Activated naive CD8-positive, alpha-beta T cell (primary cell): ENCODE measurements around the gene CALML3.
"Not testable (repeated sequence)": the region's sequence is repeated elsewhere in the genome, so short reads cannot be mapped to it uniquely, and the experiment has no call there.

Experiments used
- H3K27ac Mint-ChIP-seq: one replicate; pipeline ENCODE4 v1.8.0; 2021; ENCODE audit warnings: mixed read lengths
- H3K27me3 Mint-ChIP-seq: one replicate; pipeline ENCODE4 v1.8.0; 2021; ENCODE audit warnings: mixed read lengths
- H3K36me3 Mint-ChIP-seq: one replicate; pipeline ENCODE4 v1.8.0; 2021; ENCODE audit warnings: mixed read lengths
- H3K4me1 Mint-ChIP-seq: one replicate; pipeline ENCODE4 v1.8.0; 2021; ENCODE audit warnings: low read depth, mixed read lengths
- H3K4me3 Mint-ChIP-seq: one replicate; pipeline ENCODE4 v1.8.0; 2021; ENCODE audit warnings: mild to moderate bottlenecking, mixed read lengths
- H3K9me3 Mint-ChIP-seq: one replicate; pipeline ENCODE4 v1.8.0; 2021; ENCODE audit warnings: low read depth, mixed read lengths

Gene CALML3

GRCh38 chr10:5524641-5525560 is at the start of gene CALML3:
CALML3 (plus strand) TSS chr10:5524961; CDS start chr10:5525086, 125 bp downstream.
- Mint-ChIP-seq H3K27me3 (no peaks in the 10 kb centered on the region), H3K27ac (no peak within 1 kb of the TSS), H3K4me3 (no peak within 1 kb of the TSS), H3K9me3 (no peaks in the 10 kb centered on the region), H3K4me1 (no peaks in the 10 kb centered on the region), H3K36me3 (no peaks in the 10 kb centered on the region)

- not testable (repeated sequence) for H3K27me3 Mint-ChIP-seq, H3K4me1 Mint-ChIP-seq, H3K27ac Mint-ChIP-seq, H3K4me3 Mint-ChIP-seq, H3K36me3 Mint-ChIP-seq, H3K9me3 Mint-ChIP-seq
Observed at GRCh38 chr10:5475088-5475487, 49.7 kb upstream of the CALML3 start.

GRCh38 chr10:5475974-5476807 is 48.6 kb upstream of the CALML3 start:
- not testable (repeated sequence) for H3K4me1 Mint-ChIP-seq, H3K9me3 Mint-ChIP-seq, H3K4me3 Mint-ChIP-seq, H3K36me3 Mint-ChIP-seq, H3K27ac Mint-ChIP-seq, H3K27me3 Mint-ChIP-seq

GRCh38 chr10:5476918-5477525 is 47.7 kb upstream of the CALML3 start:
- Mint-ChIP-seq H3K4me3 (no peak overlapping the region), H3K4me1 (no peaks in the 10 kb centered on the region), H3K27ac (no peak overlapping the region), H3K27me3 (no peaks in the 10 kb centered on the region), H3K36me3 (no peaks in the 10 kb centered on the region), H3K9me3 (no peaks in the 10 kb centered on the region)

GRCh38 chr10:5477948-5478693 is 46.6 kb upstream of the CALML3 start:
- Mint-ChIP-seq H3K4me1 (no peaks in the 10 kb centered on the region), H3K27ac (no peak overlapping the region), H3K9me3 (no peaks in the 10 kb centered on the region), H3K4me3 (no peak overlapping the region), H3K36me3 (no peaks in the 10 kb centered on the region), H3K27me3 (no peaks in the 10 kb centered on the region)

GRCh38 chr10:5478694-5479305 is 46.0 kb upstream of the CALML3 start:
- no peaks in the 10 kb centered on the region for H3K4me1 Mint-ChIP-seq
- H3K36me3 Mint-ChIP-seq = no peaks in the 10 kb centered on the region
- H3K9me3 Mint-ChIP-seq = no peaks in the 10 kb centered on the region
- no peak overlapping the region for H3K4me3 Mint-ChIP-seq
- H3K27me3 Mint-ChIP-seq = no peaks in the 10 kb centered on the region
- no peak overlapping the region for H3K27ac Mint-ChIP-seq

- no peaks in the 10 kb centered on the region for H3K36me3 Mint-ChIP-seq
- no peaks in the 10 kb centered on the region for H3K9me3 Mint-ChIP-seq
- peak overlapping the region; percentile 5 for H3K27ac Mint-ChIP-seq
- H3K4me1 Mint-ChIP-seq = no peaks in the 10 kb centered on the region
- H3K4me3 Mint-ChIP-seq = no peak overlapping the region
- H3K27me3 Mint-ChIP-seq = no peaks in the 10 kb centered on the region
Observed at GRCh38 chr10:5479481-5480161, 45.1 kb upstream of the CALML3 start.

- Mint-ChIP-seq H3K4me3 (no peak overlapping the region), H3K27me3 (no peaks in the 10 kb centered on the region), H3K27ac (no peak overlapping the region), H3K4me1 (no peaks in the 10 kb centered on the region), H3K9me3 (no peaks in the 10 kb centered on the region), H3K36me3 (no peaks in the 10 kb centered on the region)
Observed at GRCh38 chr10:5480162-5480941, 44.4 kb upstream of the CALML3 start.

GRCh38 chr10:5481121-5481520 is 43.6 kb upstream of the CALML3 start:
- Mint-ChIP-seq H3K27me3 (no peaks in the 10 kb centered on the region), H3K36me3 (no peaks in the 10 kb centered on the region), H3K27ac (no peak overlapping the region), H3K9me3 (no peaks in the 10 kb centered on the region), H3K4me3 (no peak overlapping the region), H3K4me1 (no peaks in the 10 kb centered on the region)

GRCh38 chr10:5482016-5482415 is 42.7 kb upstream of the CALML3 start:
- Mint-ChIP-seq H3K27ac (no peak overlapping the region), H3K36me3 (no peaks in the 10 kb centered on the region), H3K27me3 (no peaks in the 10 kb centered on the region), H3K4me3 (no peak overlapping the region), H3K4me1 (no peaks in the 10 kb centered on the region), H3K9me3 (no peaks in the 10 kb centered on the region)

GRCh38 chr10:5484205-5484604 is 40.6 kb upstream of the CALML3 start:
- Mint-ChIP-seq H3K36me3 (no peaks in the 10 kb centered on the region), H3K27ac (no peak overlapping the region), H3K27me3 (no peaks in the 10 kb centered on the region), H3K4me1 (no peaks in the 10 kb centered on the region), H3K4me3 (no peak overlapping the region), H3K9me3 (no peaks in the 10 kb centered on the region)

GRCh38 chr10:5485290-5485689 is 39.5 kb upstream of the CALML3 start:
- no peak overlapping the region for H3K27ac Mint-ChIP-seq
- no peak overlapping the region for H3K4me3 Mint-ChIP-seq
- peaks cover 2% of the 10 kb centered on the region for H3K4me1 Mint-ChIP-seq
- H3K36me3 Mint-ChIP-seq = no peaks in the 10 kb centered on the region
- H3K27me3 Mint-ChIP-seq = no peaks in the 10 kb centered on the region
- no peaks in the 10 kb centered on the region for H3K9me3 Mint-ChIP-seq
